ENCODE results near the gene RRM2.

GRCh38 chr2:10174173-10174572, 51.6 kb downstream of the RRM2 start:
- TF ChIP-seq PATZ1 (tag by site-specific recombination; IDR thresholded peaks at IDR 0.05) (no peak), SP2 (tag by site-specific recombination; IDR thresholded peaks at IDR 0.05) (no peak), ZNF776 (tag by site-specific recombination; IDR thresholded peaks at IDR 0.05; ENCODE audit: borderline replicate concordance) (no peak), RBAK (tag by site-specific recombination; IDR thresholded peaks at IDR 0.05) (no peak), OVOL3 (tag by site-specific recombination; IDR thresholded peaks at IDR 0.05) (no peak), GLIS2 (tag by site-specific recombination; IDR thresholded peaks at IDR 0.05) (no peak), CTCF (tag by site-specific recombination; IDR thresholded peaks at IDR 0.05) (no peak), ZFP3 (tag by site-specific recombination; IDR thresholded peaks at IDR 0.05; ENCODE audit: low read depth) (no peak)

Measured in HEK293 (cell line).